ENCODE data around the gene ST6GALNAC3.
"Not testable (repeated sequence)": the region's sequence is repeated elsewhere in the genome, so short reads cannot be mapped to it uniquely, and the experiment has no call there.

The ST6GALNAC3 gene

GRCh38 chr1:76109901-76110560 is 35.5 kb downstream of the ST6GALNAC3 start:
- no peak for DNase-seq

DNA sequence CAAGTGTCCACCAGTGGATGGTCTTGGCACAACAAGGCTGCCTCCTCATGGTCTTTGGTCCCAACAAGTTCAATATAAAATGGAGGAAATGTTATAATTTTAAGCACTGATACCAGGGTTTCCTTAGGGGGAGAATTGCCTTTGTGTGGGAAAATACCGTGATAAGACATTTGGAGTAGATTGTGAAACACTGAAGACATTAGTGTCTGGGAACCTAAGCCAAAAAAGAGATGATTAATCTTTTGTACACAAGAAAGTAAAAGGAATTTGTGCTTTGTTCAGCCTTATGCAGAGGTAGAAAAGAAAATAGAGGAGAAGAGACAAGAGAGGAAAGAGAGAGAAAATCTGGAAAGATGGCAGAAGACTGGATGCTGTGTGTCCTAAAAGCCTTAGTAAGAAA is 36.1 kb downstream of the ST6GALNAC3 start:
- no peak for DNase-seq

GRCh38 chr1:76112321-76112720 is 37.8 kb downstream of the ST6GALNAC3 start:
- DNase-seq, result not testable (repeated sequence)

DNA sequence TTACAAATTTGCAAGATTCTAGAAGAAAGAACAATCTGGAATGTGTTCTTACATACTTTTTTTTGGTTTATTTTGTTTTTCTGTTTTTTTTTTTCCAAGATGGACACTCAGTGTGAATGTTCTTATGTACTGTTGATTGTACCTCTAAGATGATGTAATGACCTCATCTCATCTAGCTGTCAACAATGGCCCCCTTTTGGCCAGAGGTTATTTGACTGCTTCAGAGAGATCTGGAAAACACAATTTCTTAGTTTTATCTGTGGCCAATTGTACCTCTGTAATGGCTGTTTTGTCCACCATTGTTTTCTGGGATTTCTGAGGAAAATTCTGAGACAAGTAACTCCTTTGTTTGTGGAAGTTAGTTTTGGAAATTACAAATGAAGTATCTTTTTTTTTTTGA is 38.9 kb downstream of the ST6GALNAC3 start:
- DNase-seq, result no peak

DNA sequence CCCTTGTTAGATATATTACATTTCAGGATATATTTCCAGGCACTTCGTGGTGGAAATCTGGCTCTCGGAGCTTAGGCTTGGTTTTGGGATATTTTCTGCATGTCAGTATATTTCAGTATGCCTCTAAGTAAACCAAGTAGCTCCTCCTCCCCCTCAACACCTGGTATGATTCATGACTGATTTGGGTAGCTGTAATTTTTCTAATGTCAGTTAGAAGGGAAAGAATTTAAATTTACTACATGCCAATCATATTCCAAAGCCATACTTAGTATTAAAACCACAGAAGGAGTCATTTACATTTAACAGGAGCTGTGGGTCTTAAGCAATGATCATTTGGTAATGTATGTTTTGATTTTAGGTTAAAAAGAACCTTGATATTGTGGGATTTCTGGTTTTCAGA is 40.6 kb downstream of the ST6GALNAC3 start:
- DNase-seq, result no peak

GRCh38 chr1:76121850-76122249 is 47.3 kb downstream of the ST6GALNAC3 start:
- no peak for DNase-seq

DNA sequence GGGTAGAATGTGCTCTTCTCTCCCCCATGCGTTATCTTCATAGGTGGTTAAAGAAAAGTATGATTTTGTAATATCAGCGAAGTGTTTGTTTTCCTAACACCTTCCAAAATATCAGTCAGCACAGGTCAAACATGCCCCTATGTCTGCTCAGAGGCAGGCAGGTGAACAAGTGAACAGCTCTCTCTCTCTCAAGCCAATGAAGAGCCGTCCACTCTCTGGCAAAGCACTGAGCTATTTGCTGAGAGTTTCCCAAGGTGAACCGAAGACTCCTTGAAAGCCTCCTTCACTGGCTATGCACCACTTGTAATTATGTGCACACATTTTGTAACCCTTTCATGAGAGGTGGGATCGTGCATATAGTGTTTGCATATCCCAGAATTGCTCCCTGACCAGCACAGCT is 47.7 kb downstream of the ST6GALNAC3 start:
- no peak for DNase-seq

DNA sequence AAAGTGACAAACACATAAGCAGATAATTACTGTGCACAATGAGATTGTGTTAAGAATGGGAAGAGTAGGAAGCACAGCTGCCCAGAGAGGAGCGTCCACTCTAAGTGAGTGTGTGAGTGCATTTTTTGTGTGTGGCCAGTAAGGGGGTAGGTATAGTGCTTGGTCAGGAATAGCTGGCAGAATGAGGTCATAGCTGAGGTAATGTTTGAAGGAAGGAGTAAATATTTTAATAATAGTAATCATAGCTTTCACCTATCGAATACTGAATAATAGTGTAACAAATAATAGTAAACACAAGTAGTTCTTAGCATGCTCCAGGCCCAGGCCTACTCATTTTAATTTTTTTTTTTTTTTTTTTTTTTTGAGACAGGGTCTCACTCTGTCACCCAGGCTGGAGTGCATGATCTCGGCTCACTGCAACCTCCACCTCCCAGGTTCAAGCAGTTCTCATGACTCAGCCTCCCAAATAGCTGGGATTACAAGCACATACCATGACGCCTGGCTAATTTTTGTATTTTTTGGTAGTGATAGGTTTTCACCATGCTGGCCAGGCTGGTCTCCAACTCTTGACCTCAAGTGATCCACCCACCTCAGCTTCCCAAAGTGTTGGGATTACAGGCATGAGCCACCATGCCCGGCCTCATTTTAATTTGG is 49.0 kb downstream of the ST6GALNAC3 start:
- not testable (repeated sequence) for DNase-seq

DNA sequence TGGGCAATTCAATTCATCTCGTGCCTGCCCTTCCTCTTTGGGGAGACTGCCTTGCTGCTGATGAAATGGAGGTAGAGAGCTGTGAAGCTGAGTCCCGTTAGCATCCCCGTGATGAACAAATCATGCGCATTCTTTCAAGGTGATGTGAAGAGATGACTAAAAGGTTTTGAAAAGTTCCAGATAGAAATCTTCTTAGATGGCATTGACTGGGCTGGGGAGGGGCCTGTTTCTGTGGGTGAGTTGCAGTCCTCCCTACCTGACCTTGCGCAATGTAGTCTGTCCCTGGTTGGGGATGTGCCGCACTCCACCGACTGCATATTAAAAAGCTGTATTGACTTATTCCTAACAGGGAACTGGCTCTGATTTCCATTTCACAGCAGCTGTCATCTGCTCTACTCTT is 49.6 kb downstream of the ST6GALNAC3 start:
- DNase-seq, result no peak

DNA sequence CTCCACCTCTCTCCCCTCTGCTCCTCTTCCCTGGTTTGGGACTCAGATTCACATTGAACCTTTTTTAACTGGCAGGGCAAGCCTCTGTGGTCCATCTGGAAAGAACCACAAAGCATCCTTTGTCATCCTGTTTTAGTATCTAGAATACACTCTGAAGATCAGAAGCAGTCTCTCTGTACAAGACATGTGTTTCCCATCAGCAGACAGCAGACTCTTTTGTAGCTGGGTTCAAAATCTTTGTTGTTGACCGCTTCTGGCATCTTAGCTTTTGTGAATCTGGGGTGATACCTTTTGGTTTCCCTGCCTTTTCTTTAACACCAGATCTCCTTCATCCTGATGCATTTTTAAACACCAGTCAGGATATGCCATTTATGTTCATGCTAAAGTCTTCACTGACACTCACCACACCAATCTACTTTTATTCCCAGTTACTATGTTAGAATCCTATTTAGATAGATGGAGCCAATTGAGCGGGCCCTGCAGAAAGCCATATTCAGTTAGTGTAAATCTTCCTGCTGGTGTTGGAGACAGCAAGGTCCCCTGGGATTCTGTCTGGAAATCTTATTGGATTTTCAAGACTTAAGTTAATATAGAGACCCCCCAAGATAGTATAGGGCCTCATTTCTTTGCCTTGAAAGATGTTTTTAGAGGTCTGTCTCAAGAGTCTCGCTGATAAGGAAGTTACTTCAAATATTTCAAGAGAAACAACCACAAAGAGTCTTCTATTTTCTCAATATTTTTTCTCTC is 51.1 kb downstream of the ST6GALNAC3 start:
- DNase-seq, result no peak

GRCh38 chr1:76128096-76128495 is 53.5 kb downstream of the ST6GALNAC3 start:
- no peak for DNase-seq

- DNase-seq, result no peak
Observed at GRCh38 chr1:76129731-76130130, 55.2 kb downstream of the ST6GALNAC3 start.

- no peak for DNase-seq
Observed at GRCh38 chr1:76130992-76131391, 56.4 kb downstream of the ST6GALNAC3 start.

- no peak for DNase-seq
Observed at GRCh38 chr1:76133977-76134376, 59.4 kb downstream of the ST6GALNAC3 start.

GRCh38 chr1:76135835-76136234 is 61.3 kb downstream of the ST6GALNAC3 start:
- DNase-seq, result no peak

DNA sequence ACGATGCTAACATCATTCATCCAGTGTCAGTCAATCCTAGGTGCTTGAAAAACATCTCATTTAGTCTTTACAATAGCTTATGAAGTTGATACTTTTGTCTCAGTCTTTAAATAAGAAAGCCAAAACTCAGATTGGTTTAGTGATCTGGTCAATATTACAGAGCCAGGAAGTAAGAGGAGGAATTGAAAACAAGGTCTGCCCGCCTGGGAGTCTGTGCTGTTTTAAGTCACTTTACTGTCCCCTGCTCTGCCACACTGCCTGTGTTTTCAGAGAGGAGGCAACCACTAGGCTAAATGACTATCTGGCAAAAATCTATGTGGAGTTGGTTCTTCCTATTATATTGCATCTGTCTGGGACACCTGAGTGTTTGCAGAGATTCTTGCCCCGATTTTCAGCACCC is 62.3 kb downstream of the ST6GALNAC3 start:
- DNase-seq, result no peak

DNA sequence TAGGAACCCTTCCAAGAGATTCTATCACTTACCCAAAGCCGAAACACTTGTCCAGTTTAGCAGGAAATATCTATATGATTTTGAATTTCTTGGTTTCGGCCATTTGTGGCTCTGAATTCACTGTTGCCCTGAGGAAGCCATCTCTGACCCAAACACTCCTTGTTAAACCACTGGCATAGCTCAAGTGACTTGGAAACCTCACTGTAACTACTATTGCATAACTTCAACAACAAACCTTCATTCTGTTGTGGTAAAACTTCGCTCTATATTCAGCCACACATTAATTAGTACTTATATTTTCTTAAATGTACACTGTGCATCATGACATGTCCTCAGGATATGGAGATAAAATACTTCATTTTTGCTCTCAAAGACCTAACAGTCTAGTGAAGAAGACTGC is 63.2 kb downstream of the ST6GALNAC3 start:
- DNase-seq, result no peak

DNA sequence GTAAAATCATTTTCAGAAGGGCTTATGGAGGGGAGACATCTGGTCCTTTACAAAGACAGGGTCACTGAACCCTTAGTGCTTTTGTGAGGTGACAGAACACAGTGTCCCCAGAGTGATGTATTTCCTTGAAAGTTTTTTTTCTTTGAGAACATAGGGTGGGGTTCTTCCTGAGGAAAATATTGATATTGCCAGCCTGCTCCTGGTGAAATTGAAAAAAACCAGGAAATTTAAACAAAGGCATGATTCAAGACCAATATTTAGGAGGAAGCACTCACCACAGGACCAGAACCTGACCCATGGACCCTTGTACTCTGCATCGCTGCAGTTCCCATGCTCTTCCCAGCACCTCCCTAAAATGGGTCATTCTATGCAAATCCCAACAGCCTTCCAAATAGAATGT is 63.7 kb downstream of the ST6GALNAC3 start:
- no peak for DNase-seq

DNA sequence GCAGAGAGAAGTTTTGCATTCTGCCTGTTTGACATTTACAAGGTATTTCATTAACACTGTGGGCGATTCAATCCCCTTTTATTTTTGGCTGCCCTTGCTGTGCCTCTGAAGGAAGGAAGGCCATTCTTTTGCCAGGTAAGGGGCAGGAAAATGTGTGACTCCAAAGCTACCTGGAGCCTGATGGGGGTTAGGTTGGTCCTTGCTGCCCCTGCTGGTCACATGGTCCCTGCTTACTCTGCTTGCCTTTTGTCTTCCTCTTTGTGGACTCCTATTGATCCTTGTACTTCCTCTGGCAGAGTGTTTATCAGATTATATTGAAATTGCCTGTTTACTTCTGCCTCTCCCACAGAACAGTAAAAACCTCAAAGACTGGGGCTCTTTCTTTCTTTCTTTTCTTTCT is 65.7 kb downstream of the ST6GALNAC3 start:
- no peak for DNase-seq

DNA sequence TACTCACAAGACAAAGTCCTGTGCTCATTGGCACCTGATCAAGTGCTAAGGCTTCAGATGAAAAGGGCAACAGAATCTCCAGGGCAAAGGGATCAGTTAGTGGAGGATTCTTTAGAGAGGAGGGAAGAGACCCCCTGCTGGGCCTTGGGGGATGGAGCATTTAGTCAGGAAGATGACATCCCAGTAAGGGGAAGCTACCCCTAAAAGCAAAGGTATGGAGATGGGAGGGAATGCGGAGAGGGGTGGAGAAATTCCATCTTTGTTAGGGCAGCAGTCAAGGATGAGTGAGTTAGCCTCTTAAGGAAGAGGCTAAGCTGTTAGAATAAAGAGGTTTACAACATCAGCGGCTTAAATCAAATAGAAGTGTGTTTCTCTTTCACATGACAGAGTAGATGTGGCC is 67.4 kb downstream of the ST6GALNAC3 start:
- DNase-seq, result no peak

GRCh38 chr1:76142771-76143540 is 68.4 kb downstream of the ST6GALNAC3 start:
- no peak for DNase-seq

- DNase-seq, result no peak
Observed at GRCh38 chr1:76144247-76144646, 69.7 kb downstream of the ST6GALNAC3 start.

DNA sequence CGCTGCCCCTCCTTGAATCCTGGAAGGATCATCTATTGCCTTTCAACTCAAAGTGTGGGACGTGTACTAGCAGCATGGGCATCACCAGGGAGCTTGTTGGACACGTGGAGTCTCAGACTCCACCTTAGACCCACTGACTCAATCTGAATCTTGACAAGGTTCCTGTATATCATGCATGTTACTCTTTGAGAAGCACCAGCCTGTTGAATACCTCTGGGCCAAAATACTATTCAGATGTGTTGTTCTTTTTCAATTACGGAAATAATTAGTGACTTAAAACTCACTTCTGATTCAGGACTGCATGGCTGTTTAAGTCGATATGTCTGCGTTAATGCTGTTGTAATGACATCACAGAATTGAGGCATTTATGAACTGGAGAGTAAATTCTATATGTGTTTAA is 70.8 kb downstream of the ST6GALNAC3 start:
- DNase-seq, result no peak

Data from activated CD8-positive, alpha-beta memory T cell treated with anti-CD3 and anti-CD28 coated beads for 24 hours (primary cell).